GM12892 (cell line): ENCODE results near the gene SRD5A3.

Experiments used
- POLR2A ChIP-seq: IDR thresholded peaks from 2 replicates; pipeline ENCODE4 v1.6.1; 2011; ENCODE audit warnings: low read depth, low read length, control low read depth
- POLR2AphosphoS5 ChIP-seq: IDR thresholded peaks from 2 replicates; pipeline ENCODE4 v1.6.1; 2011; ENCODE audit warnings: low read depth, low read length, control low read depth
- TAF1 ChIP-seq: IDR thresholded peaks from 2 replicates; pipeline ENCODE4 v1.6.1; 2011; ENCODE audit warnings: low read depth, mild to moderate bottlenecking, control low read depth, low read length, borderline replicate concordance

GRCh38 chr4:55395529-55396307, 49.7 kb downstream of the SRD5A3 start, which contains the start of gene TMEM165:
- TF ChIP-seq POLR2AphosphoS5 (peak; percentile 91), POLR2A (peak; percentile 97), TAF1 (peak; percentile 81)
